ENCODE data around the gene ADCY4. TPM values are rescaled to one million over a fixed set of nuclear protein-coding genes. Genes with fewer than 3 reads are reported as not detected.

The ADCY4 gene
- total RNA-seq, 1 donor from 2014 or later = 143 TPM

- no peak overlapping the region for H3K4me3 ChIP-seq
- H3K36me3 ChIP-seq = no peaks in the 10 kb centered on the region
- no peak for TF ChIP-seq CTCF (IDR thresholded peaks at IDR 0.05)
- no peaks in the 10 kb centered on the region for H3K4me1 ChIP-seq
- no peaks in the 10 kb centered on the region for H3K27me3 ChIP-seq
- H3K27ac ChIP-seq = no peak overlapping the region
- intact Hi-C loops (cut with DNase I) = no loop called here
- no peaks in the 10 kb centered on the region for H3K9me3 ChIP-seq
- no peak for DNase-seq (ENCODE audit: low spot score in 2 of 2)
Measured at GRCh38 chr14:24340606-24341005, 5.7 kb upstream of the ADCY4 start.

- Histone ChIP-seq H3K4me3 (peak within 1 kb of the TSS; percentile 22 to 60), H3K27ac (no peak within 1 kb of the TSS), H3K36me3 (no peaks in the 10 kb centered on the region), H3K9me3 (no peaks in the 10 kb centered on the region), H3K27me3 (peaks cover 5% of the 10 kb centered on the region), H3K4me1 (peaks cover 3 to 4% of the 10 kb centered on the region in 2 donors)
- intact Hi-C loops (cut with DNase I) = no loop called here
- peak in 1 of 3 experiments; percentile 10 for TF ChIP-seq CTCF (IDR thresholded peaks at IDR 0.05)
- DNase-seq (ENCODE audit: low spot score in 2 of 2) = no peak
Measured at GRCh38 chr14:24339284-24340151, 4.6 kb upstream of the ADCY4 start, which contains the start of gene RIPK3. Gene RIPK3 (minus strand): TSS chr14:24339991. CDS start chr14:24339826, 165 bp downstream.

GRCh38 chr14:24338843-24339242 is 4.0 kb upstream of the ADCY4 start:
- TF ChIP-seq CTCF (IDR thresholded peaks at IDR 0.05) = no peak
- Histone ChIP-seq H3K27ac (no peak overlapping the region), H3K27me3 (peaks cover 12% of the 10 kb centered on the region), H3K9me3 (no peaks in the 10 kb centered on the region), H3K4me1 (peaks cover 7 to 10% of the 10 kb centered on the region in 2 donors), H3K4me3 (peak overlapping the region; percentile 22 to 60), H3K36me3 (no peaks in the 10 kb centered on the region)
- intact Hi-C loops (cut with DNase I) = no loop called here
- DNase-seq (ENCODE audit: low spot score in 2 of 2) = no peak

- TF ChIP-seq CTCF (IDR thresholded peaks at IDR 0.05) = no peak
- H3K27ac ChIP-seq = no peak overlapping the region
- DNase-seq (ENCODE audit: low spot score in 2 of 2) = no peak
- no peaks in the 10 kb centered on the region for H3K36me3 ChIP-seq
- H3K4me1 ChIP-seq = peaks cover 7 to 14% of the 10 kb centered on the region in 2 donors
- H3K27me3 ChIP-seq = peaks cover 12% of the 10 kb centered on the region
- H3K4me3 ChIP-seq = no peak overlapping the region
- H3K9me3 ChIP-seq = no peaks in the 10 kb centered on the region
- intact Hi-C loops (cut with DNase I) = no loop called here
Measured at GRCh38 chr14:24337824-24338175, 2.9 kb upstream of the ADCY4 start.

GRCh38 chr14:24337144-24337823 is 2.4 kb upstream of the ADCY4 start:
- Histone ChIP-seq H3K27me3 (peaks cover 12% of the 10 kb centered on the region), H3K27ac (no peak overlapping the region), H3K9me3 (no peaks in the 10 kb centered on the region), H3K4me1 (peaks cover 7 to 19% of the 10 kb centered on the region in 2 donors), H3K4me3 (no peak overlapping the region), H3K36me3 (no peaks in the 10 kb centered on the region)
- no peak for DNase-seq (ENCODE audit: low spot score in 2 of 2)
- intact Hi-C loops (cut with DNase I) = no loop called here
- TF ChIP-seq CTCF (IDR thresholded peaks at IDR 0.05) = no peak

Measured in ascending aorta (tissue), 2 donors.